WI38 (cell line): ENCODE measurements around the gene APOBR.
"Not testable (repeated sequence)": the region's sequence is repeated elsewhere in the genome, so short reads cannot be mapped to it uniquely, and the experiment has no call there.

ENCODE experiments used
- H3K4me3 ChIP-seq: 2 replicates; pipeline ENCODE4 v1.5.1; 2011; ENCODE audit warnings: low read depth, mild to moderate bottlenecking, control low read depth, low read length
- TF ChIP-seq, protein P1 (sequence below): IDR thresholded peaks from 2 replicates; pipeline ENCODE4 v1.5.1; 2012; ENCODE audit warnings: low read depth, mild to moderate bottlenecking, control low read depth, low read length

The APOBR gene

DNA sequence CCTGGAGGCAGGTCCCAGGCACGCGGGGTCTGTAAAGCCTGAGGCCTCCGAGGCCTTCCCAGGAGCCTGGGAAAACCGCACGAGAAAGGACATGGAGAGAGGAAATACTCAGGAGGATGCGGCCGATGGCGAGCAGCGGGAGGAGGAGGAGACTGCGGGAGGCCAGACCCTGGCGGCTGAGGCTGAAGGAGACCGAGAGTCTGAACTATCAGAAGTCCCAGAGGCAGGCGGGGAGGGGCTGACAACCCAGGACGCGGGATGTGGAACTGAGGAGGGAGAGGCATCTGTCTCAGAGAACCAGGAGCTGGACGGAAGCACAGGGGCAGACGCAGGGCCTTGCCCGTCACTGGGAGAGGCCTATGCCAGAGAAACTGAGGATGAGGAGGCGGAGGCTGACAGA lies 2.4 kb downstream of the APOBR start:
- no peak overlapping the region for H3K4me3 ChIP-seq
- TF ChIP-seq, protein P1, sequence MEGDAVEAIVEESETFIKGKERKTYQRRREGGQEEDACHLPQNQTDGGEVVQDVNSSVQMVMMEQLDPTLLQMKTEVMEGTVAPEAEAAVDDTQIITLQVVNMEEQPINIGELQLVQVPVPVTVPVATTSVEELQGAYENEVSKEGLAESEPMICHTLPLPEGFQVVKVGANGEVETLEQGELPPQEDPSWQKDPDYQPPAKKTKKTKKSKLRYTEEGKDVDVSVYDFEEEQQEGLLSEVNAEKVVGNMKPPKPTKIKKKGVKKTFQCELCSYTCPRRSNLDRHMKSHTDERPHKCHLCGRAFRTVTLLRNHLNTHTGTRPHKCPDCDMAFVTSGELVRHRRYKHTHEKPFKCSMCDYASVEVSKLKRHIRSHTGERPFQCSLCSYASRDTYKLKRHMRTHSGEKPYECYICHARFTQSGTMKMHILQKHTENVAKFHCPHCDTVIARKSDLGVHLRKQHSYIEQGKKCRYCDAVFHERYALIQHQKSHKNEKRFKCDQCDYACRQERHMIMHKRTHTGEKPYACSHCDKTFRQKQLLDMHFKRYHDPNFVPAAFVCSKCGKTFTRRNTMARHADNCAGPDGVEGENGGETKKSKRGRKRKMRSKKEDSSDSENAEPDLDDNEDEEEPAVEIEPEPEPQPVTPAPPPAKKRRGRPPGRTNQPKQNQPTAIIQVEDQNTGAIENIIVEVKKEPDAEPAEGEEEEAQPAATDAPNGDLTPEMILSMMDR, result no peak

- H3K4me3 ChIP-seq, result no peak overlapping the region
These were observed 2.9 kb downstream of the APOBR start for GRCh38 chr16:28497386-28497785.

GRCh38 chr16:28497861-28498599 lies 3.6 kb downstream of the APOBR start:
- no peak overlapping the region for H3K4me3 ChIP-seq

More at GRCh38 chr16:28497386-28497785, 2.9 kb downstream of the APOBR start:
- TF ChIP-seq, protein P1, result no peak

DNA sequence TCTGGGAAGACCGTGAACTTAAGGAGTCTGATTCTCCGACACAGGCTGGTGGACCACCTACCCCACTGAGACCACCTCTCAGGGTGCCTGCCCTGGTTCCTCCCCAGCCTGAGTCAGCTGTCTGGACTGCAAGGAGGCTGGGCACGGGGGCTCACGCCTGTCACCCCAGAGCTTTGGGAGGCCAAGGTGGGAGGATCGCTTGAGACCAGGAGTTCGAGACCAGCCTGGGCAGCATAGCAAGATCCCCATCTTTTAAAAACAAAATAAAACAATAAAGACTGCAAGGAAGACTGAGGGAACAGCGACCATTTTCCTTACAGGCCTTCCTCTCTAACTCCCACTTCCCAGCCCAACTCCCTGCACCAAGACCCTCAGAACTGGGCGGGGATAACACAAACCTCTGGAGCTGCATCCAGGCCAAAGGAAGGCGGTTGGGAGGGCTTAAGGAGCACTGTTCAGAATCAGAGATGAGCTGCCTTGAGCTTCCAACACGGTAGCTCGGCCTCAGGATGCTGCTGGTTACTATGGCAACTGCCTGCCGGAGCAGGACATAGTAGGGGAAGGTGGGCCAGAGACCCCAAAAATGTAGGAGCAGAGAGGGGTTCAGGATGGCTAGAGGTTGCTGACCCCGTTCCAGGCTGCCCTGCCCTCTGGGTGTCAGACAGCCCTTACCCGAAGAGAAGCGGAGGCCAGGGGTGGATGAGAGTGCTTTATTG lies 4.4 kb downstream of the APOBR start:
- no peak overlapping the region for H3K4me3 ChIP-seq
- TF ChIP-seq, protein P1, result no peak

More at GRCh38 chr16:28497861-28498599, 3.6 kb downstream of the APOBR start:
- TF ChIP-seq, protein P1, result no peak

- no peak overlapping the region for H3K4me3 ChIP-seq
- TF ChIP-seq, protein P1, result no peak
These were observed 5.4 kb downstream of the APOBR start for GRCh38 chr16:28499854-28500253.

GRCh38 chr16:28500476-28501180 lies 6.2 kb downstream of the APOBR start:
- not testable (repeated sequence) for H3K4me3 ChIP-seq

- H3K4me3 ChIP-seq, result no peak overlapping the region
- TF ChIP-seq, protein P1, result no peak
These were observed 7.1 kb downstream of the APOBR start for GRCh38 chr16:28501258-28502232.
